Epithelial cell of proximal tubule (primary cell): ENCODE data around the gene KIDINS220. TPM values are rescaled to one million over a fixed set of nuclear protein-coding genes. Genes with fewer than 3 reads are reported as not detected.

Experiments
- DNase-seq: peaks from one replicate; pipeline ENCODE4 v3.0.0-alpha.2; 2011; ENCODE audit warnings: low read depth
- H3K4me3 ChIP-seq: 2 replicates; pipeline ENCODE4 v1.5.1; 2011; ENCODE audit warnings: low read depth, mild to moderate bottlenecking, low read length
- total RNA-seq: library from RNA; depleted of rRNA; stranded (reverse); fragments of >200 nt; gene quantifications from 2 replicates; pipeline ENCODE4 v1.2.3, GENCODE V29; 2015
- TF ChIP-seq, protein P1 (sequence below): conservative IDR thresholded peaks from 2 replicates; pipeline ENCODE4 v1.5.1; 2012; ENCODE audit warnings: low read depth, mild to moderate bottlenecking, low read length

The KIDINS220 gene
- total RNA-seq, 1 donor from 2014 or later = 27.0 TPM

DNA sequence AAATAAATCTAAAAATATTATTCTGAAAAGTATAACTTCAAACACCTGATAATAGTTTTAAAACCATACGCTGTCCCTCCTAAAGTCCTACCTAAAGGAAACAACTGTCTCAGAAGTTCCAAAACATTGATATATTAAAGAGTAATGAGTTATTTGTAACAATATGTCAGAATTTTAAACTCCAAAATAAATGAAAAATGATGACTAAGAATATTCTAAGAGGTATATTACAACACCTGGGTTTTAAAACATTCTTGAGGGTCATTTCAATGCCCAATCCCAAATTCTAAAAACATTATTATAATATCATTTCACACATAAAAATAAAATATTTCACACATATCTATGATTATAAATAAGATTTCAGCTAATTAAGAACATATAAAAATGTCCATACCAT is 20.2 kb downstream of the KIDINS220 start:
- TF ChIP-seq, protein P1, sequence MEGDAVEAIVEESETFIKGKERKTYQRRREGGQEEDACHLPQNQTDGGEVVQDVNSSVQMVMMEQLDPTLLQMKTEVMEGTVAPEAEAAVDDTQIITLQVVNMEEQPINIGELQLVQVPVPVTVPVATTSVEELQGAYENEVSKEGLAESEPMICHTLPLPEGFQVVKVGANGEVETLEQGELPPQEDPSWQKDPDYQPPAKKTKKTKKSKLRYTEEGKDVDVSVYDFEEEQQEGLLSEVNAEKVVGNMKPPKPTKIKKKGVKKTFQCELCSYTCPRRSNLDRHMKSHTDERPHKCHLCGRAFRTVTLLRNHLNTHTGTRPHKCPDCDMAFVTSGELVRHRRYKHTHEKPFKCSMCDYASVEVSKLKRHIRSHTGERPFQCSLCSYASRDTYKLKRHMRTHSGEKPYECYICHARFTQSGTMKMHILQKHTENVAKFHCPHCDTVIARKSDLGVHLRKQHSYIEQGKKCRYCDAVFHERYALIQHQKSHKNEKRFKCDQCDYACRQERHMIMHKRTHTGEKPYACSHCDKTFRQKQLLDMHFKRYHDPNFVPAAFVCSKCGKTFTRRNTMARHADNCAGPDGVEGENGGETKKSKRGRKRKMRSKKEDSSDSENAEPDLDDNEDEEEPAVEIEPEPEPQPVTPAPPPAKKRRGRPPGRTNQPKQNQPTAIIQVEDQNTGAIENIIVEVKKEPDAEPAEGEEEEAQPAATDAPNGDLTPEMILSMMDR = no peak
- no peak for DNase-seq
- H3K4me3 ChIP-seq = no peak overlapping the region

DNA sequence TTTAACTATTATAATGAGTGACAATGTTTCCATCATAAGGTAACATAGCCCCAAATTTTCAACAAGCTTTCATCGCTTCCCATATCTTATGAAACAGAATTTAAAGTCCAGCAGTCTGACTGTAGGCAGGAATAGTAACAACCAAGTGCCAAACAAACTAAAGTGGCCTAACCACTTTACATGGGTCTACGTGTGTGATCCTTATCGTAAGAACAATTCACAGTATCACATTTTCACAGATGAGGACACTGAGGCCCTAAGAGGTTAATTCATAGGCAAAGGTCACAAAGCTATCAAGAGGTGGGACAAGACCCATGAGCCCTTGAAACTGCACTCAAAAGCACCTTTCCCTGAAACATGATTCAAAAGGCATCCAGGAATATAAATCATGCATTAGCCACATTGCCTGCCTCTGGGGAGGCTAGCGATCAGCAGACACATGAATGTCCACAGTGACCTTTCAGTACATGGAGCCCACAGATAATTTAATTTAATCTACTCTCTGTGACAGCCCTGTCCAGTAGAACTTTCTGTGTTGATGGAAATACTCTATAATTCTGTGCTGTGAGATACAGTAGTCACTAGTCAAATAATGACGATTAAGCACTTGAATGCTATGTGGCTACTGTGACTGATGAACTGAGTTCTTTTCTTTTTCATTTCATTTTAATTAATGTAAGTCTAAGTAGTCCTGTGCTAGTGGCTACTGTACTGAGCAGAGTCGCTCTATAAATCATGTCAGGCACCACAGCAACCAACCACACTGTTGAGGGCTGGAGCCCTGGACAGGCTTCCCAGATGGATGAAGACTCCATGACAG is 30.3 kb downstream of the KIDINS220 start:
- H3K4me3 ChIP-seq = no peak overlapping the region
- no peak for DNase-seq
- TF ChIP-seq, protein P1 = no peak

DNA sequence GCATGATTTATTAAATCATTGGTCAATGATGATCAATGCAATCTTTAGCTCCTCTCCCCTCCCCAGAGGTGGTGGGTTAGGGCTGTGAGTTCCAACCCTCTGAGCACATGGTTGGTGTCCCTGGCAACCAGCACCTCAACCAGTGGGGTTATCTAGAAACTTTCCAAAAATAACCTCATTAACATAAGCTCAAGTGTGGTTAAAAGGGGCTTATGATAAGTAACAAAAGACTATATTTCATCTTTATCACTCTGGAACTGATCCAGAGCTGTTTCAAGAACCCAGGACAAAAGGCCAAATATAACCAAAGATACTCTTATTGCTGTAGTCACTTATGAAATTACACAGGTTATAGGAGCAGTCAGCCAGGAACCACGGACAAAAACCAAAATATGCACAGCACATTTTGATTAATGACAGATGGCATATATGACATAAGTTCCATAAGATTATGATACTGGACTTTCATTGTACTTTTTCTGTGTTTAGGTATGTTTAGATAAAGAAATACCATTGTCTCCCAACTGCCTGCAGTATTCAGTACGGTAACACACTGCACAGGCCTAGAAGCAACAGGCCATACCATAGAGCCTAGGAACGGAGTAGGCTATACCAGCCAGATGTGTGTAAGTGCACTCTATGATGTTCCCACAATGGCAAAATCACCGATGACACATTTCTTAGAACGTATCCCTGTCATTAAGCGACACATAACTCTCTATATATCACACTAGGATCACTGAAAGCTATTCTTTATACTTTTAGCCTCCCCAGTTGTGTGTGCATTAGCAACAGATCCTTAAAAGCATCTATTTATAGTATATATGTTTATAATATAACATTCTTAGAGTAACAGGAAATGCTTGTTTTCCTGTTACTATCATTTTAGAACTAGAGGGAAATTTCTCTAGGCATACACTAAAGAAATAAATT is 31.9 kb downstream of the KIDINS220 start:
- DNase-seq = no peak
- TF ChIP-seq, protein P1 = no peak
- H3K4me3 ChIP-seq = no peak overlapping the region

DNA sequence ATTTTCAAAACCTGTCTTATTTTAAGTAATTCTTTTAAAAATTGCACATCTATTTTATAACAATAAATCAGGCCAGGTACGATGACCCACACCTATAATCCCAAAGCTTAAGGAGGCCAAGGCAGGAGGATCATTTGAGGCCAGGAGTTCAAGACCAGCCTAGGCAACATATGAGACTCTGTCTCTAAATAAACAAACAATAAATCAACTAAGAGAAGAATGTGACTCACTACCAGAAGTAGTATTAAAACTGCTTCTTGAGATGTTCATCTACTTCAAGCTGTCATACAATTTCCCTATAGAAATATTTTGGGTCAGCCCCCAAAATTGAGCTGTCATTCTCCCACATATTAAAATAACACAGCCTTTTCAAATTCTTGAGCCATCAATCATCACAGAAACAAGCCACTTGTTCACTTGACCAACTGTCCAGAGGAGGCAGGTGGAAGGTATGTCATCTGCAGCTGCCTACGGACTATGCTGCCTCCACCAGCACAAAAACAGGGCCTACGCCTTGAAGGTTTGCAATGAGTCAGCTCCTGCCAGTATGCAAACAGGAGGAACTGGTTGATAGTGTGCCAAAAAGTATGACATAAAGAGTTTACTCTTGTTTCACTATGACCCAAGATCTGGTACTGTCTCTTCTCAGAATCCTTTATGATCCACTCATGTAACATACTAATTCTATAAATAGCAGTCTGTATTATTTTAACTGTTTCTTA is 33.6 kb downstream of the KIDINS220 start:
- H3K4me3 ChIP-seq = no peak overlapping the region
- TF ChIP-seq, protein P1 = peak; percentile 18
- DNase-seq = peak; percentile 59

DNA sequence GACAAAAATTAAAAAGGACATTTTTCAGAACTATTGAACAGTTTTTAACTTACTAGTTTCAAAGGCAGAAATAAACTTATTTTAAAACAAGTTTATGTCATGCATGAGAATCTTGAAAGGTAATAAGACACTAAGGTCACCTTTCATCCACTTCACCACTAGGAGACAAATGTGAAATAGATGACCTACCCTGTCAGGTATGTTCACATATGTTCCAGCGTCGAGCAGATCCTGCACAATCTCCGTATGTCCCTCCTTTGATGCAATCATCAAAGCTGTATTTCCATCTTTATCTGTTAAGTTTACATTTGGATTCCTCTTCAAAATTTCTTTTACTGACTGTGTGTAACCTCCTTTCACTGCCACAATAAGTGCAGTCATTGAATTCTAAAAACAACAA is 34.7 kb downstream of the KIDINS220 start:
- TF ChIP-seq, protein P1 = no peak
- no peak for DNase-seq
- no peak overlapping the region for H3K4me3 ChIP-seq

DNA sequence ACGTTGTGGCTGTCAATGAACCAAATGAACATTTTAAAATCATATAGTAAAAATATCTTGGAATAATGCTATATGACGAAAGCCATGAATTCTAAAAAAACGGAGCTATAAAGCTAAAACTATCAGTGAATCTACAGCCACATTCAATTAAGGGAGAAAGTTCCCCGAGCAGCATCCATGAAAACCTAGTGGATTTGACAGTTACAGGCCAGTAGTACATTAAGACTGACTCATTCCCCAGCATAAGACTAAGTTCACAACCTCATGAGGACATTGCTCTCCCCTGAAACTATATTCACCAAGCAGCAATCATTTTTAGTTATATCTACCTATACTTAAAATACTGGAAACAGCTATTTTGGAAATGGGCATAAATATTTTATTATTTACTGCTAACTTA is 36.6 kb downstream of the KIDINS220 start:
- TF ChIP-seq, protein P1 = no peak
- no peak overlapping the region for H3K4me3 ChIP-seq
- DNase-seq = peak; percentile 27
